B cell (primary cell): ENCODE data around the gene FAU.

Source experiments
- CTCF ChIP-seq: fragments of 200-600 bp; IDR thresholded peaks from one replicate; pipeline ENCODE4 v1.8.0; 2022; ENCODE audit warnings: antibody characterized with exemption, mild to moderate bottlenecking
- EZH2 ChIP-seq: IDR thresholded peaks from 2 replicates; pipeline ENCODE4 v1.6.1; 2012; ENCODE audit warnings: borderline replicate concordance, low read depth, mild to moderate bottlenecking, moderate library complexity, low read length; ENCODE audit not compliant: insufficient read depth, poor library complexity, severe bottlenecking

- TF ChIP-seq CTCF (no peak), EZH2 (no peak)
Observed at GRCh38 chr11:65132988-65133700, 11.2 kb upstream of the FAU start.
